Mesenchymal stem cell (in vitro differentiated cells and primary cell): ENCODE data around the gene FGA. TPM values are rescaled to one million over a fixed set of nuclear protein-coding genes. Genes with fewer than 3 reads are reported as not detected.

Experiments used
- DNase-seq: peaks from one replicate; pipeline ENCODE4 v3.0.0-alpha.2; 2013
- H2AFZ ChIP-seq: one replicate; pipeline ENCODE4 v1.6.1; 2013; ENCODE audit warnings: low read depth, mild to moderate bottlenecking, control low read depth, inconsistent platforms, low read length, moderate library complexity
- H2AK5ac ChIP-seq: 2 replicates; pipeline ENCODE4 v1.6.1; 2013; ENCODE audit warnings: low read length, moderate library complexity, mild to moderate bottlenecking, inconsistent platforms; ENCODE audit not compliant: severe bottlenecking
- H2BK120ac ChIP-seq: one replicate; pipeline ENCODE4 v1.6.1; 2013; ENCODE audit warnings: low read depth, mild to moderate bottlenecking, inconsistent platforms, low read length, moderate library complexity
- H2BK12ac ChIP-seq, 2 experiments: one replicate each; pipeline ENCODE4 v1.6.1; 2013; ENCODE audit warnings: inconsistent platforms in 2 of 2, low read length in 2 of 2, mild to moderate bottlenecking in 2 of 2, moderate library complexity in 2 of 2, control low read depth in 1 of 2
- H2BK15ac ChIP-seq: one replicate; pipeline ENCODE4 v1.6.1; 2013; ENCODE audit warnings: mild to moderate bottlenecking, low read depth, inconsistent platforms; ENCODE audit not compliant: poor library complexity, severe bottlenecking
- H2BK5ac ChIP-seq: 2 replicates; pipeline ENCODE4 v1.6.1; 2013; ENCODE audit warnings: low read depth, mild to moderate bottlenecking, low read length, control low read depth, inconsistent platforms; ENCODE audit not compliant: poor library complexity, severe bottlenecking
- H3K14ac ChIP-seq, 2 experiments: one replicate each; pipeline ENCODE4 v1.6.1; 2013; ENCODE audit warnings: inconsistent platforms in 2 of 2, low read length in 2 of 2, control low read depth in 1 of 2, mild to moderate bottlenecking in 1 of 2, moderate library complexity in 1 of 2
- H3K18ac ChIP-seq, 2 experiments: one replicate each; pipeline ENCODE4 v1.6.1; 2013; ENCODE audit warnings: inconsistent platforms in 2 of 2, low read length in 2 of 2, control low read depth in 1 of 2, low read depth in 1 of 2, mild to moderate bottlenecking in 1 of 2
- H3K23ac ChIP-seq, 2 experiments: one replicate each; pipeline ENCODE4 v1.6.1; 2013; ENCODE audit warnings: inconsistent platforms in 2 of 2, low read length in 2 of 2, mild to moderate bottlenecking in 2 of 2, moderate library complexity in 2 of 2, control low read depth in 1 of 2
- H3K27ac ChIP-seq: 2 replicates; pipeline ENCODE4 v1.5.1; 2013; ENCODE audit warnings: mild to moderate bottlenecking, moderate library complexity, low read length, control low read depth, inconsistent platforms; ENCODE audit not compliant: poor library complexity, severe bottlenecking
- H3K27me3 ChIP-seq, 2 experiments: 2 replicates each; pipeline versions ENCODE4 v1.6.1 to v1.7.0; 2013; ENCODE audit warnings: low read length in 2 of 2, mild to moderate bottlenecking in 2 of 2, moderate library complexity in 2 of 2, control low read depth in 1 of 2, inconsistent platforms in 1 of 2; ENCODE audit not compliant: control insufficient read depth in 1 of 2, insufficient read depth in 1 of 2
- H3K36me3 ChIP-seq, 2 experiments: 2 replicates each; pipeline versions ENCODE4 v1.6.1 to v1.7.0; 2013; ENCODE audit warnings: low read length in 2 of 2, control low read depth in 1 of 2, inconsistent platforms in 1 of 2, low read depth in 1 of 2, mild to moderate bottlenecking in 1 of 2; ENCODE audit not compliant: insufficient read depth in 2 of 2, control insufficient read depth in 1 of 2
- H3K4ac ChIP-seq, 2 experiments: one replicate each; pipeline ENCODE4 v1.6.1; 2013; ENCODE audit warnings: inconsistent platforms in 2 of 2, low read length in 2 of 2, mild to moderate bottlenecking in 2 of 2, moderate library complexity in 2 of 2, control low read depth in 1 of 2, low read depth in 1 of 2
- H3K4me1 ChIP-seq: 2 replicates; pipeline ENCODE4 v1.6.1; 2013; ENCODE audit warnings: low read depth, low read length, control low read depth; ENCODE audit not compliant: control insufficient read depth, insufficient read depth
- H3K4me2 ChIP-seq: 2 replicates; pipeline ENCODE4 v1.6.1; 2013; ENCODE audit warnings: low read length, mild to moderate bottlenecking, inconsistent platforms; ENCODE audit not compliant: poor library complexity, severe bottlenecking
- H3K4me3 ChIP-seq, 2 experiments: 2 replicates each; pipeline versions ENCODE4 v1.5.1 to v1.7.0; 2013; ENCODE audit warnings: low read length in 2 of 2, mild to moderate bottlenecking in 2 of 2, control low read depth in 1 of 2, low read depth in 1 of 2; ENCODE audit not compliant: insufficient read depth in 1 of 2
- H3K79me1 ChIP-seq: replicated peaks from 2 replicates; pipeline ENCODE4 v1.6.1; 2013; ENCODE audit warnings: mild to moderate bottlenecking, control low read depth, low read length, inconsistent platforms; ENCODE audit not compliant: poor library complexity, severe bottlenecking
- H3K9ac ChIP-seq: 2 replicates; pipeline ENCODE4 v1.7.0; 2013; ENCODE audit warnings: mild to moderate bottlenecking, low read length, moderate library complexity
- H3K9me3 ChIP-seq: 2 replicates; pipeline ENCODE4 v1.7.0; 2013; ENCODE audit warnings: mild to moderate bottlenecking, low read length; ENCODE audit not compliant: control insufficient read depth
- H4K8ac ChIP-seq: one replicate; pipeline ENCODE4 v1.6.1; 2013; ENCODE audit warnings: inconsistent platforms, mild to moderate bottlenecking, low read length, moderate library complexity
- H4K91ac ChIP-seq: one replicate; pipeline ENCODE4 v1.6.1; 2013; ENCODE audit warnings: mild to moderate bottlenecking, low read length, inconsistent platforms
- WGBS: methylation state at CpG from one replicate; pipeline ENCODE4 v1.1.7; 2013; ENCODE audit warnings: mixed read lengths; 5-methylcytosine and 5-hydroxymethylcytosine counted together
- small RNA-seq: library from polyadenylated mRNA; stranded (forward); fragments of <200 nt; extraction: miRNeasy Mini kit (QIAGEN cat#:217004); gene quantifications from one replicate; pipeline ENCODE3, GENCODE V24; 2013; ENCODE audit warnings: low read depth

The FGA gene

GRCh38 chr4:154542271-154542879 lies 48.2 kb downstream of the FGA start:
- peaks cover 11% of the 10 kb centered on the region for H3K79me1 ChIP-seq
- no peak overlapping the region for H2BK15ac ChIP-seq
- H2AK5ac ChIP-seq: no peak overlapping the region
- H3K4ac ChIP-seq: no peak overlapping the region
- H3K9me3 ChIP-seq: peaks cover 4% of the 10 kb centered on the region
- no peak overlapping the region for H3K4me2 ChIP-seq
- peaks cover 4 to 100% of the 10 kb centered on the region in 2 experiments for H3K36me3 ChIP-seq
- no peak for DNase-seq
- H3K23ac ChIP-seq: no peak overlapping the region
- no peak overlapping the region for H2BK120ac ChIP-seq
- H3K27ac ChIP-seq: no peak overlapping the region
- H3K4me1 ChIP-seq: no peaks in the 10 kb centered on the region
- H3K18ac ChIP-seq: no peak overlapping the region
- H2BK12ac ChIP-seq: no peak overlapping the region
- no peak overlapping the region for H3K14ac ChIP-seq
- no peak overlapping the region for H2AFZ ChIP-seq
- H2BK5ac ChIP-seq: no peak overlapping the region
- H4K8ac ChIP-seq: no peak overlapping the region
- 100% methylated on average over 2 of the region's 4 CpGs for WGBS
- H3K9ac ChIP-seq: no peak overlapping the region
- H3K27me3 ChIP-seq: no peaks in the 10 kb centered on the region
- H3K4me3 ChIP-seq: no peak overlapping the region
- no peak overlapping the region for H4K91ac ChIP-seq

Small RNAs within 50 kb of the gene (small RNA-seq; reads per million reads assigned to genes)
- gene RNU6-1285P: not detected
